T1000 (cell line): ENCODE data around the gene NCBP3.

Experiments
- DNase-seq: peaks from one replicate; lab custom pipeline; 2025; ENCODE audit warnings: mixed read lengths; lab: John Stamatoyannopoulos, UW

The NCBP3 gene

GRCh38 chr17:3754458-3755334 is 91.3 kb downstream of the NCBP3 start:
- DNase-seq, result no peak

- no peak for DNase-seq
Measured at GRCh38 chr17:3754066-3754457, 92.0 kb downstream of the NCBP3 start.

DNA sequence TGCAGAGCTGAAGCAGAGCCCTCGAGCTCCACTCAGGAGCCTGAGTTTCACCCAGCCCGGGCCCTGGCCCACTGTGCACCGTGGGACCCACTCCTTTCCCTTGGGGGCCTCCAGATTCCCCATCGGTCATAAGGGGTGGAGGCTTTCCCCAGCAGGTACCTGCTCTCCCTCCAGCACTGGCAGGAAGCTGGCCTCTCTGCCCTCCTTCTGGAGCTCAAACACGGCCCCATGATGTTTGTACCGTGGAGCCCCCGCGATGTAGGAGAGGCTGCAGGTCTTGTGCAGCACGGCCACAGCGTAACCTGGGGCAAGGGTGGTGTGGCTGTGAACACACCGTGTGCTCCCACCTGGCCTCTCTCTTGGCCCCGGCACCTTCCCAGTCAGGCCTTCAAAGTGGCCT is 92.4 kb downstream of the NCBP3 start:
- no peak for DNase-seq
